HG03565 (cell line): ENCODE data around the gene MIDN.

ENCODE experiments used
- ATAC-seq: cut with Tn5 transposase; IDR thresholded peaks from one replicate; pipeline ENCODE4 v1.9.1; 2021; ENCODE audit warnings: mild to moderate bottlenecking, moderate library complexity; ENCODE audit not compliant: unreplicated experiment

Gene MIDN

DNA sequence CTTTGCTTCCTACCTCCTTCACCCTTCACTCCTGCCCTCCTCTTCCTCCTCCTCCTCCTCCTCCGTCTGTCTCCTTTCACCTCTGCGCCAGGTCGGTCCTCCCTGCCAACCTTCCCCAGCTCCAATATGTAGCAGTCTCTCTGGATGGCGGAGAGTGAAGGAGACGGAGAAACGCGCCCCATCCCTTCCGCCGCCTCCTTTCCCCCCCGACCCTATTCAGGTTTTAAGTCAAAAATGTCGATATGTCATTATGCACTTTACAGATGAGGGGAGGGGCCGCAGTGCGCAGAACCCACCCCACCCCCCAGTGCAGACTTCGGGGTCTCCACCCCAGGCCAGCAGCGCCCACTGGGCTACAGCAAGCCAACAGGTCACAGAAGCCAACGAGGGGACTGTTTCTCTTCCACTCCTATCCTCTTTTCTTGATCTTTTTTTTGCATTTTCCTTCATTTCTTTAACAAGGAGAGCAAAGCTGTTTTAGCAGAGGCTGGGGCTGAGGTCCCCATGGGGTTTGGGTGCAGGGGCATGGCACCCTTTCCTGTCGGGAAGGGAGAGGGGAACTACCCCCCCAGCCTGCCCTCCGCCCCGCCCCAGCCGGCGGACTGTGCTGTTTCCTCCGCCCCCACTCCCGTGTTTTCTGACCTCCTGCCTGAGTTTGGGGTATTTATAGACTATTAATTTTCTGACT, 9.2 kb downstream of the MIDN start:
- no peak for ATAC-seq

DNA sequence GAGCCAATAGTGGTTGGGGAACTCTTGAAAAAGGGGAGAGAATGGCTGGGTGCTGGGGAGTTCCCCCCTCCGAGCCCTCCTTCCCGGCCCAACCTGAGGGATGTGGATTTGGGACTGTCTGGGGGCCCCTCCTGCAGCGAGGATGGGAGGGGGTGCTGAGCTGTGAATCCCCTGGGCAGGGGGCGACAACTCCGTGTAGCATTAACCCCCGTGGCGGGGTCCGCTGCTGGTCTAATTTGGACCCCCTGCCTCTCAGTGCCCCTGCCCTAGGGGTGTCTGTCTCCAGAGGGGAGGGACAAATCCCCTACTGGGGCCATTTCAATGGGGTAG, 9.7 kb downstream of the MIDN start:
- ATAC-seq: no peak

DNA sequence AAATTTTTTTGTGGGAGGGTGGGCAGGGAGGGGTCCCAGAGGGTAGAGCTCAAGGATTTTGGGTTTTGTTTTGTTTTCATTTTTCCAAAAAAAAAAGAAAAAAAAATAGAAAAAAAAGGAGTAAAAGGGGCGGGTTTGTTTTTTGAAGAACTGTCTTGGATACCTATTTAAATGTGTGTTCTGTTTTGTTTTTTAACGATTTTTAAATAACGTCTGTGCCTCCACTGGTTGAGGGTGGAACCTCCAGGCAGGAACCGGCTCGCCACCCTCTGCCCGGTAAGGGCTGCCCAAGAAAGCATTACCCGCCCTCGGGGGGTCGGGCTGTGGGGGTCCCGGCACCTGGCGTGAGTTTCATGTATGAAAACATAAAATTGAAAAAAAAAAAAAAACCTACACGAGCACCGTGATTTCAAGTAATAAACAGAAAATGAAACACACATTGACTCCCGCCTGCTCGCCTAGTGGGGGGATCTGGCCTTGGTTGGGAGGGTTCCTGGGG, 10.4 kb downstream of the MIDN start:
- ATAC-seq: no peak

DNA sequence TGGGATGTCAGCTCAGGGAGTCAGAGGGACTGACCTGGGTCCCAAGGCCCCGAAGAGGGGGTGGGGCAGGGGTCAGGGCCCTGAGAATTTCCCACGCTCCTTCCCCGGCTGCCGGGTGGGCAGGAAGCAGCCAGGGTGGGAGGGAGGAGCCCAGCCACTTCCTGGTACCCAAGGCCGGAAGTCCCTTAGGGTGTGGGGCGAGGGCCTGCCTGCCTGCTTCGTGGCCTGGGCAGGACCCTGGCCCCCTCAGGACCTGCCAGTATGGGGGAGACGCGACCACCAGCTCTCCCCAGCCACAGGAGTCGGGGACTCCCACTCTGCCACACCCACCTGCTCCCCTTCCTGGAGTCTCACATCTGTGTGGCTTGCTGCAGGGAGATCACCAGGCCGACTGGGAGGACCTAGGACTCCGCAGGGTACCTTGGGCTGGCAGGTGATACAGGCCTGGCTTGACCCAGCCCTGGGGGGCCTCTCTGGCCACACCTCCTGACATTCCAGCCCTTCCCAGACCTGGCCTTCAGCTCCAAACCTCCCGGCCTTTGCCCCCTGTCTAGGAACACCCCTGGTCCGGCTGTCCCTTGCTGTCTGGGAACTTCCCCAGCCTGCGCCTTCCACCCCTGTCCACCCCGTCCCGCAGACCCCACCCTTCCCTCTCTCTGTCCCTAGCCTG, 11.0 kb downstream of the MIDN start:
- ATAC-seq: no peak

DNA sequence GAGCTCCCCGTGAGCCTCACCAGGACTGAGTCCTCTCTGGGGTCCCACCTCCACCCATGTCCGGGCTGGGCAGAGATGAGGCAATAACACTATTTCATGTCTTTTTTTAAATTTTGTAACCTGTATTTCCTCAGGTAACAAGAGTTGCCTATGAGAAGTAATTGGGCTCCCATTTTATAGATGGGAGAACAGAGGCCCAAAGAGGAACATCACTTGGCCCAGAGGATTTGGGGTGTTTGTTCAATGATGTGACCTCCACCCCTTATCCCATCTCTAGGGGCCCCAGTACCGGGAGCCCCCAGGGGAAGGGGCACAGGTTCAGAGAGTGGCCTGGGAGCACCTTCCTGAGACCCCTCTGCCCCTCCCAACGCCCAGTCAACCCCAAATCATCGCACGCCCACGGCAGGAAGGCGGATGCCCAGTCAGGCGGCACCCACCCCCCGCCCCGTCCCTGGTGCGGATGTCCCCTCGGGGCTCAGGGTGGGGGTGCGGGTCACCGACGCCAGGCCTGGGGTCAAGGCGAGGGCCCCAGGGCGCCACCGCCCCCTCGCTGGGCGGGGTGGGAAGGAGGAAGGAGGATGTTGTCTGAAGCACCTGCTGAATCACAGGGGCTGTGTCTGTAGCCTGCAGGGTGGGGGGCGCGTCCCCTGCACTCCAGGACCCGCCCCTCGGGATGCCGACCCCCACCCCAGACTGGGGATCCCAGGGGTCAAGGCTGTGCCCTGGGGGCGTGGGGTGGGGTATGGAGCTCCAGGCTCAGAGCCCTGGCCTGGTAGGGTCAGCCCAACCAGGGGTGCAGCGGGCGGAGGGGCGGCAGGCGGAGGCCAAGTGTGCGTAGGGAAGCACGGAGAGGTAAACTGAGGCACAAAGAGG, 11.7 kb downstream of the MIDN start:
- ATAC-seq: peak; percentile 7

DNA sequence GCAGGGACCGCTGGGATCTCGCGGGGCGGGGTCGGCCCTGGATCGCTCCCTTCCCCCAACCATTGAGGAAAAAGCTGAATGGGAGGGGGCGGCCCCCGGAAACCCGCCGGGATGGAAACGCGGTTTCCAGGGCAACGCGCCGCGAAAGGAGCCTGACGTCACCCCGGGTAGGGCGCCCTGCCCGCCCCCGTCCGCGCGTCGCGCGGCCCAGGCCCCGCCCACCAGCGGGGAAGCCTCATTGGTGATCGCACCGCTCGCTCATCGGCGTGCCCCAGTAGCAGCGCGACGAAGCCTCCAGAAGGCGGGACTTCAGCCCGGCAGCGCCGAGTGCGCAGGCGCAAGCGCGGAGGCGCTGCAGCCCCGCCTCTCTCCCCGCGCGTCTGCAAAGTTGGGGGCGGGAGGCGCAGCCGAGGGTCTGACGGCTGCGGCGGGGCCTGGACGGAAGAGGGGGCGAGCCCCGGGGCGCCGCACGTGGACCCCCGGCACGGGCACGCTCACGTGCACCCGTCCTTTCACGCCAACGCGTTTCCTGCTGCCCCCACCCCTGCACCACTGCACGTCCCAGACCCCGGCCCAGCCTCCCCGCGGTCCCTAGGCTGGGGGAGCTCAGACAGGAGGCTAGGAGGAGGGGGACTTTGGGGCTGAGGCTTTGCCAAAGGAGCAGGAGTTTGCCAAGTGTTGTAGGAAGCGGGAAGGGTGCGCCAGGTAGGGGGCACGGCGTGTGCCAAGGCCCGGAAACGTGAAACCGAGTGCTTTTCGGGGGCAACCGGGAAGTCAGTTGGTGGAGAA, 12.6 kb downstream of the MIDN start:
- ATAC-seq: peak; percentile 42

DNA sequence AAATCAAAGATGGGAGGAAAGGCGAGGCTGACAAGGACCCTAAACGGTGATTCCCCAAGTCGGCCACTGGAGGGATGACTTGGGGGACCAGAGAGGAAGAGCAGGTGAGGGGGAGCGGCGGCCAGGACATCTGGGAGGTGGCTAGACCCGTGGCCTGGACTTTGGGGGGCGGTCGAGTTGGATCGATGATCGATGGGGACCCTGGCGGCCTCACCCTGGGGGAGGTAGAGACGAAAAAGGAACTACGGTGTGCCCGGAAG, 13.1 kb downstream of the MIDN start:
- no peak for ATAC-seq

DNA sequence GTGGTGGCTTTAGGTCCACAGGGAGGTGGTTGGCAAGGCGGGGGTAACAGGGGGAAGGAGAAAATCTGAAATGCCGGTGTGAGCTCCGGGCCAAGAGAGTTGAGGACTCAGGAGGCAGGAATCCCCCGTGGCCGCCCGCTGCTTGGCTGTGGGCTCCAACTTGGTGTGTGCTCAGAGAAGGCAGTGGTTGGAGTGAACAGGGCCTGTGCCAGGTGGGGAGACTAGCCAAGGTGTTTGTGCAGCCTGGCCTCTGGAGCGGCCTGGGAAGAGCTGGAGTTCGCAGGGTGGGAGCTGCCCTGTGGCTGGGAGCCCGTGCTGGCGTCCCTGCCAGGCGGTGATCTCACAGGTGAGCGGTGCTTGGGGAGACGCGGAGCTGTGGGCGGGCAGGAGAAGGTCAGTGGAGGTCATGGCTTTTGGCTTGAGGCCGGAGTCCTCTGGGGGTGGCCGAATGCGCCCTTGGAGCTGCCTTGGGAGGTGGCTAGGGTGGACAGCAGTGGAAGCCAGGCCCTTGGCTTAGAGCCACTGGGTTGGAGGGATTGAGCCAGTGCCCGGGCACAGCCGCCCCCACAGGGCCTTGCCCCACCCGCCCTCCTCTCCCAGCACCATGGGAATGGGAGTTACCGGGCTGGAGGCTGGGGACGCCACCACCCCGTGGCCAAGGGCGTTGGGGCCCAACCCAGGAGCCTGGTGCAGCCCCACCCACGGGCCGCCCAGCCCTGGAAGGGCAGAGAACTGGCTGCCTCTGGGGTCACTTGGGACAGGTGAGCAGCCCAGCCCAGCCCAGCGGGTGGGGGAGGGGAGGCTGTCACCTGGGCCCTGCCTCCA, 13.6 kb downstream of the MIDN start:
- no peak for ATAC-seq

DNA sequence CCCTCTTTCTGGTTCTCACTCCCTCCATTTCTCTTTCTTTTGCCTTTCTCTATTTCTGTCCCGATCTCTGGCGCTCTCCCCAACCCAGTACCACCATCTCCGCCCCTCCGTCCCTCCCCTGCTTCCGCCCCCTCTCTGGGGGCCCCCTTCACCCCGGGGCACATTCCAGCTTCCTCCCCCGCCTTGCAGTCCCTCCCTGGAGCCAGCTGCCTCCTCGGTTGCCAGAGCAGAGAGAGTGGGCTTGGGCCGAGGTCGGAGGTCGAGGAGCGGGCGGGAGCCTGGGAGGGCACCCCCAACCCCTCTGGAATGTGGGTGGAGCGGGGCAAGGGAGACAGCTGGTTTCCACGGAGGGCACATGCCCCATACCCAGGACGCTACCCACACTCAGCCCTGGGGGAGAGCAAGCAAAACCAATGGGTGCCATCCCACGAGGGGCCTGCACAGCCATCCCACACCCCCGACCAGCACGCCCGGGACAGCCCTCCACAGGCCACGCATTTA, 14.3 kb downstream of the MIDN start:
- no peak for ATAC-seq

DNA sequence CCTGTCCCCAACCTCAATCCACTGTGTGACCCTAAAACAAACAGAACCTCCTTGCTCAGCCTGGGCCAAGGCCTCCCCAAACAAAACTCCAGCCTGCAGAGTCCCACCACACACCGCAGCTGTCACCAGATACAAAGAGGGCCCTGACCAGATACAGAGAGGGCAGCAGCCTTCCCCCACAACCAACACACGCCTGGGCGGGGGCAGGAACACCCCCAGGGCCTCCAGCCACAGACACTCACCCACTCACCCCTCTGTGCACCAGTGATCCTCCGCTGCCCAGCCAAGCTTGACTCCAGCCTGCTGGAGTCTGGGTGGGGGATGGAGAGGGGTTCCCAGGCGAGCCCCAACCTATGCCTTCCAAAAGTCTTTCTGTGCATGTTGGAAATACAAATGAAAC, 14.8 kb downstream of the MIDN start:
- no peak for ATAC-seq

DNA sequence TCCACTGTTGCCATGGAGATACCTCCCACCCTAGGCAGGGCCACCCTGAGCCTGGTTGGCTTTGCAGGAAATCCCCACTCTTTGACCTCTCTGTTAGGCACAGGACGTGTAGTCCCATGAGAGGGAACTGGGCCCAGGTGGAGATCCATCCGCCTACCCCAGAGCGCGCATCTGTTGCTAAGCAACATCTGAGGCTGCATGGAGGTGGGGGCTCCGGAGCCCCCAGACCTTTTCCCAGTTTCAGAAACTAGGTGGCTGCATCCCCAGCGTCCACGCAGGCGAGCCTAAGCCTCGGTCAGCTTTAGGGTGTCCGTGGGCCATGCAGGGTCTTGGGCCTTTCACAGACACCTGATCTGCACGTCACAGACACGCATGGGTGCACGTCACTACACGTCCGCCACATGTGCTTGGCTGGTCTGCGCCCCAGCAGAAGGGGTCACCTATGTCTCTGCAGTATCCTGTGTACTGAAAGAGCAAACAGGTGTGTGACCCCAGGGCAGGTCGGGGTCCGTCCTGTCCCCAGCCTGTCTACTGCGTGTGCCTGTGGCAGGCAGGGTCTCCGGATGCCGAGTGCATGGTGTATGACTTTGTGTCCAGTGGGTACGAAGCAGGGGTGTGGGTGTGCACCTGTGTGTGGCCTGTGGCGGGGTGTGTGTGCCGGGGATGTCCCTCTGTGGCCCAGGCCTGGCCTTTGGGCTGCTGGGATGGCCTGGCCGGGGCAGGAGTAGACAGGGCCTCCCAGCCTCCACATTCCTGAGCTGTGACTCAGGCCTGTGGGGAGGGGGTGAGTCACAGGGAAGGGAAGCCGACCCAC, 16.6 kb downstream of the MIDN start:
- ATAC-seq: no peak

DNA sequence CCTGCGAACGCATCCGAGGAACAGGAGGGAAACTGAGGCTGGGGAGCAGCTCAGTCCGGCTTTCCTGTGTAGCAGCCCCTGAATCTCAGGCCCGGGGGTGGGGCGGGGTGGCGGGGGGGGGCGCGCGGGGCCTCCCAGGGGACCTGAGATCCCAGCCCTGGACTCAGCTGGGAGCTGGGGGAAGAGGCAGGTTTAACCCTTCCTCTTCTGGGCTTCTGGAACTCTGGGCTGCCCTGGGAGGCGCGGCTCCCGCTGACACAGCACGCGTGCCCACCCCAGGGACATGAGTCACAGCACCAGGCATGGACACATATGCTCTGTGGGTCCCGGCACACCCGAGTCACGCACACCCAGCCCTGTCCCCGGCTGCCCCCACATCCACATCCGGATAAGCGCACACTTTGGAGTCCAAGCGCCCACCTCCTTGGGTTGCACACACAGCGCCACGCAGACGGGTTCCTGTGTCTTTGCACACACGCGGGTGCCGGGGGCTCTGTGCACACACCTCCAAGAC, 17.3 kb downstream of the MIDN start:
- ATAC-seq: no peak

DNA sequence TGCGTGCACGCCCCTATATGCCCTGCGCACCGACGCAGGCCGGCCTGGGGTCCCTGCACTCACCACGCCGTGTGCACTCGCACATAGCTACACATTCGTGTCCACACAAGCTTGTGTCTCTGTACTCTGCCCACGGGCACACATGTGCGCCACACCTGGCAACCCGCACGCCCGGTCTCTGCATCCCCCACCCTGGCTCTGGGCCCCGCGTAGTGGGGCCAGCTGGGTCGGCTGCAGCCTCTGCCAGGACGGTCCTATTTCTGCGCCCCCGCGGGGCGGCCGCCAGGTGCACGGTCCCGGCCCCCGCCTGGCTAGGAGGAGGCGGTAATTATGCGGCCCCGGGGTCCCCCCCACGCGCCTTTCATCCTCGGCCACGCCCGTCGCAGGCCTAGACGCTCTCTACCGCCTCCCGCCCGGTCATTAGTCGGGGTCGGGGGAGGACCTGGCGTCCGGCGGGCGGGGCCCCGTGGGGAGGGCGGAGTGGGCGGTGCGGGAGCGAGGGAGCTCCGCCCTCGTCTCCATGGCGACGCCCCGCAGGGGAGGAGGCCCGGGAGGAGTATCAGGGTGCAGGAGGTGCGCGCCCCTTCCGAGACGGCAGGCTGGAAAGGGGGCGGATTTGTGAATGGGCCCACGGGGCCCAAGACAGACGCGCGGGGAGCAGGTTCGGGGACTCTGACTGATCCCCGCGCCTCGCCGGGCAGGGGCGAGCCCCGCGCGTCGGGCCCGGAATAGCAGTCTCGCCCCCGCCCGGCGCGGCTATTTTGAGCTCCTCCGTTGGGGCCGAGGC, 17.9 kb downstream of the MIDN start:
- ATAC-seq: peak; percentile 26

DNA sequence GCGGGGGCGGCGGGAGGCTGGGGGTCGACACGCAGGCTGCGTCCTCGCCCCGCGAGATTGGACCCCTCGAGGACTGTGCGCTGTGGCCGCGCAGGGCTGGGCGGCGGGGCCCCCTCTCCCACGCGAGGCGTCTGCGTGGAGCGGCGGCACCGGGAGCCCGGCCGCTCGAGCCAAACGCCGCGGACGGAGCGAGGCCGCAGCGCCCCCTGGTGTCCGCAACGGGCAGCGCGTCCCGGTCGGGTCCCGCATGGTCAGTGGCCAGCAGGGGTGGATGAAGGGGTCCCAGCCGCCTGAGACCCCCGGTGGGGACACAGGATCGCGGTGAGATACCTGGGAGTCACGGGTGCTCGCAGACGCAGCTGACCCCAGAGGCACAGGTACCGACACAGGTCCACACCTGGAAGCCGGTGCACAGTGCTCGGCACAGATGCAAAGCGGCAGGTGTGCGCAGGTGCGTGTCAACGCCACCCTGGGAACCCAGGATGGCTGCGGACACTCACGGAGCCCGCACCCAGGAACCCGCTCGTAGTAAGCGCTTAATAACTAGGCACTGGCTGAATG, 18.6 kb downstream of the MIDN start:
- peak; percentile 10 for ATAC-seq

DNA sequence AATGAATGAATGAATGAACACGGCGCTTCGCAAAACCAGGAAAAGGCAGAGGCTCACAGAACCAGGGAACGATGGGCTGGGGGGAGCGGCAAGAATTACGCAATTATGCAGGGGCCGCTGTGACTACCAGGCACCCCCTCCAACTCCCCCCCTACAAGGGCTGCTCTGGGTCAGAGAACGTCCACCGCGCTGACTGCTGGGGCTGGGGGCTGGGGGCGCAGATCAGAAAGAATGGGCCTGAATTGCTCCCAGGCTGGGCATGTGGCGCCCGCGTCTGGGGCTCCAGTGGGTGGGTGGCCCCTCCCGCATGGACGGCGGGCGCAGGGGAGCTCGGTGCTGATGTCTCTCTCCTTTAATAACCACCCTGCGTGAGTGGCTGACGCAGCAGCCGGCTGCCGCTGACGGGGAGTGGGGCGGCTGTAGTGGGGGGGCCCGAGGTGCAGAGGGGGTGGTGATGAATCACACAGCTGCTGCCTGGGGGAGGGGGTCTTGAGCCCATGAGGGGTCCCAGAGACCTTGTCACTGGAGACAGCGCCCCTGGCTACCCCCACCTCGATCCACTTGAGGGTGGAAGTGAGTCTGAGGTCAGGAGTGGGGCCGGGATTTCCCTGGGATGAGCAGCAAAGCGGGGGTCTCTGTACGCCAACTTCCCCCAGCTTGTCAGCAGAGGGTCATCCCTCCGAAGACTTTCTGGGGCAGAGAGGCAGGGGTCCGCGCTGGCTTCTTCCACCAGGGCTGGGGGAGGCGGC, 19.3 kb downstream of the MIDN start:
- ATAC-seq: no peak

DNA sequence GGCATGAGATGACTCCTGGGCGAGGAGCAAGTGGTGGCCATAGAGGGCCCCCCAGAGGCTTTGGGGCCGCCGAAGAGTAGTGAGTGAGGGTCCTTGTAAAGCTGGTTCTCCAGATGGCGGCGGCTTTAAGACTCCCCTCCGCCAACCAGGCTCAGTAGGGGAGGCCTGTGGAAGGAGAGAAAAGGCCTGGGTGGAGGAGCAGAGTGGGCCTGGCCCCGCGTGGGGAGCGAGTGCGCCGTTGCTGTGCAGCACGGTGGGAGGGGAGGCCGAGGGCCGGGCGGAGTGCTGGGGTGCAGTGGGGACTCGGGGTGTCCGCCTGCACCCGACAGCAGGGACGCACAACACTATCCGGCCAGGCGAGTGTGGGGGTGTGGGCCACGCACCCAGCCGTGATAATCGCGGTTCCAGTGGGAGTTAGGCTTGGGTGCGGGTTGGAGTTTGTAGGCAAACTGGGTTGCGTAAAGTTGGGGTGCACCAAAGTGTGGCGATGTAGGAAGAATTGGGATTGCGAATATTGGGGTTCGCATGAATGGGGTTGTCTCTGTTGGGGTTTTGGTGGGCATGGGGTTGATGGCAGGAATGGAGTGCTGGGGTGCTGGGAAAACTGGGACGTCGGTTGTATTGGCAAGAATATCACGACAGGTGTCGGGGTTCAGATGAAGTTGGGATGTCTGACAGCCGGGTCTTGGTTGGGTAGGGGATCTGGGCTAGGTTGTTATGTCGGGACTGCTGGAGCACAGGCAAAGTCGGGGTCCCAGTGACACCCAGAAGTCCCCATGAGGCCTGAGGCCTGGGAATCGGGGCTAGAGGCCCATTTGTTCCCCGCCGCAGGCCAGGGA, 20.1 kb downstream of the MIDN start:
- no peak for ATAC-seq
